ENCODE data around the gene NES. TPM values are rescaled to one million over a fixed set of nuclear protein-coding genes. Genes with fewer than 3 reads are reported as not detected.

NES gene
- total and polyA plus RNA-seq, 2 of the 8 experiments (the other 6 are each of a cell fraction or from before 2014, with no cell fraction given), result 13.3 to 135 TPM

- Histone ChIP-seq H3K79me2 (ENCODE audit: control insufficient read depth in 1 of 2, insufficient read depth in 2 of 2, low read length in 2 of 2) (peaks cover 7 to 24% of the 10 kb centered on the region in 2 experiments; a peak in 2 of 4 replicates), H3K9me3 (ENCODE audit: insufficient read depth in 2 of 2, low read depth in 1 of 2, low read length in 1 of 2) (no peaks in the 10 kb centered on the region), H2BK5ac (ENCODE audit: low read depth, low read length) (no peak overlapping the region), H4K91ac (replicated peaks; ENCODE audit: insufficient read length, low read length) (no peak overlapping the region), H3K4me3 (ENCODE audit: extremely low read depth in 1 of 4, insufficient read depth in 2 of 4, low read depth in 3 of 4, low read length in 4 of 4) (no peak overlapping the region), H3K4me2 (ENCODE audit: insufficient read depth in 1 of 2, low read depth in 2 of 2, low read length in 2 of 2) (no peak overlapping the region), H3K4me1 (replicated peaks in 1 of 4; ENCODE audit: control insufficient read depth in 3 of 4, insufficient read depth in 4 of 4, low read length in 3 of 4) (peaks cover 8 to 20% (median 13%) of the 10 kb centered on the region in 4 experiments), H3K23me2 (ENCODE audit: low read depth, low read length) (peaks cover 17% of the 10 kb centered on the region; the same call in 1 of the 2 replicates), H3K36me3 (ENCODE audit: control insufficient read depth in 2 of 4, insufficient read depth in 4 of 4, low read length in 3 of 4) (peaks cover 14 to 44% (median 26%) of the 10 kb centered on the region in 4 experiments), H2BK12ac (ENCODE audit: low read depth, low read length) (no peak overlapping the region), H3K4ac (replicated peaks; ENCODE audit: insufficient read length, low read depth, low read length) (no peak overlapping the region), H3K14ac (ENCODE audit: insufficient read length) (no peak overlapping the region), H3K23ac (ENCODE audit: insufficient read length) (no peak overlapping the region), H3K56ac (replicated peaks; ENCODE audit: insufficient read length, low read depth, low read length) (no peak overlapping the region), H2AFZ (ENCODE audit: low read length) (no peak overlapping the region), H4K5ac (ENCODE audit: insufficient read length, low read depth, low read length) (no peak overlapping the region), H3K9ac (replicated peaks in 1 of 4; ENCODE audit: extremely low read depth in 1 of 4, low read depth in 3 of 4, low read length in 3 of 4) (no peak overlapping the region; a peak in 1 of 7 replicates), H4K8ac (ENCODE audit: extremely low read depth, insufficient read depth, low read length) (no peak overlapping the region), H3K79me1 (ENCODE audit: low read depth, low read length) (peaks cover 4% of the 10 kb centered on the region; the same call in 1 of the 2 replicates), H4K20me1 (replicated peaks in 1 of 2; ENCODE audit: control insufficient read depth in 1 of 2, insufficient read depth in 2 of 2, low read length in 2 of 2) (peaks cover 6 to 14% of the 10 kb centered on the region in 2 experiments), H3K27ac (ENCODE audit: low read depth, low read length) (no peak overlapping the region), H3K18ac (ENCODE audit: extremely low read depth, low read length) (no peak overlapping the region), H2BK15ac (ENCODE audit: low read length) (no peak overlapping the region), H2BK120ac (replicated peaks; ENCODE audit: low read depth, low read length) (no peak overlapping the region), H3K27me3 (replicated peaks in 1 of 4; ENCODE audit: control insufficient read depth in 3 of 4, extremely low read depth in 1 of 4, insufficient read depth in 3 of 4, low read length in 3 of 4) (peaks cover 0 to 19% (median 8%) of the 10 kb centered on the region in 4 experiments; a peak in 4 of 7 replicates), H2AK5ac (ENCODE audit: low read depth, low read length) (no peak overlapping the region), H2BK20ac (ENCODE audit: low read length) (no peak overlapping the region)
- ChIA-PET POLR2A (ENCODE audit: partially characterized antibody) (interaction anchor here (0.7 to 16.9 kb wide), 6 partner anchors 8 to 27 kb away, joined by 3 to 530 read pairs (median 9); partner anchors contain the start of genes ISG20L2, METTL25B and NES), CTCF (ENCODE audit: partially characterized antibody) (interaction anchor here (0.7 to 66.0 kb wide), 5 partner anchors 4 to 1671 kb away, joined by 3 to 4284 read pairs (median 4); partner anchors contain the start of genes CRABP2, ISG20L2, METTL25B and NES)
- FAIRE-seq (no peak), DNase-seq (ENCODE audit: low read depth in 1 of 2, low spot score in 2 of 2) (no peak)
- WGBS, 2 experiments (ENCODE audit: extremely low coverage in 1 of 2, insufficient coverage in 1 of 2, insufficient read length in 1 of 2, insufficient replicate concordance in 2 of 2, low coverage in 1 of 2, low lambda C conversion rate in 2 of 2, missing lambda C conversion rate in 1 of 2), result 90% methylated on average over 7 of the region's 8 CpGs; no CpG with 5 or more reads in 1 of the 2 experiments
- no peak for TF ChIP-seq TBP (IDR thresholded peaks at IDR 0.05; ENCODE audit: low read depth, low read length)
- no peak for TF ChIP-seq RFX5 (IDR thresholded peaks at IDR 0.05; ENCODE audit: borderline replicate concordance, low read depth, low read length)
- TF ChIP-seq MAFK (IDR thresholded peaks at IDR 0.05; ENCODE audit: low read depth, low read length), result no peak
- no peak for TF ChIP-seq SIX5 (IDR thresholded peaks at IDR 0.05; ENCODE audit: low read depth, low read length)
- TF ChIP-seq NANOG (IDR thresholded peaks at IDR 0.05; ENCODE audit: insufficient read depth, low read depth, low read length, poor library complexity, severe bottlenecking), result no peak
- no peak for TF ChIP-seq SP1 (IDR thresholded peaks at IDR 0.05; ENCODE audit: low read depth, low read length)
- TF ChIP-seq SAP30 (IDR thresholded peaks at IDR 0.05; ENCODE audit: insufficient read depth, insufficient replicate concordance, low read length), result no peak
- TF ChIP-seq HDAC2 (IDR thresholded peaks at IDR 0.05; ENCODE audit: borderline replicate concordance in 1 of 2, low read depth in 2 of 2, low read length in 2 of 2), result no peak
- TF ChIP-seq ATF2 (IDR thresholded peaks at IDR 0.05; ENCODE audit: low read length), result no peak
Measured at GRCh38 chr1:156700736-156701531, 23.7 kb upstream of the NES start.
